ENCODE results near the gene PKP4.

DNA sequence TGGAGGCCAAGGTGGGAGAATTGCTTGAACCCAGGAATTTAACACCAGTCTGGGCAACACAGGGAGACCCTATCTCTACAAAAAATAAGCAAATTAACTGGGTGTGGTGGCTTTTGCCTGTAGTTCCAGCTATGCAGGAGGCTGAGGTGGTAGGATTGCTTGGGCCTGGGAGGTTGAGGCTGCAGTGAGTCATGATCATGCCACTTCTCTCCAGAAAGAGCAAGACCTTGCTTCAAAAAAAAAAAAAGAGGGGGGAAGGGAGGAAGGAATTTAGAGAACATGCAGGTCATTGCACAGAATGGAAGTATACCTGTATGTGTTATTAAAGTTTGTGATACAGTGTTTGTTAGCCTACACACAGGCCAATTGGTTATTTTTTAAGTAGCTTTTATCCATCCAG lies 25.8 kb downstream of the PKP4 start:
- TF ChIP-seq CTCF (IDR thresholded peaks at IDR 0.05) (no peak), POLR2A (IDR thresholded peaks at IDR 0.05) (no peak)
